SK-MEL-5 (cell line): Measurements from ENCODE around the gene CYP1A2. TPM values are rescaled to one million over a fixed set of nuclear protein-coding genes. Genes with fewer than 3 reads are reported as not detected.

ENCODE experiments used
- small RNA-seq, 2 experiments: library from RNA; depleted of rRNA; stranded (forward); fragments of <200 nt; gene quantifications; one replicate each; pipeline ENCODE3, GENCODE V24; 2014
- total RNA-seq: library from RNA; depleted of rRNA; stranded (reverse); fragments of >200 nt; shearing (Covaris generic); gene quantifications from 2 replicates; pipeline ENCODE4 v1.2.3, GENCODE V29; 2014; rRNA removed

Gene CYP1A2
- total RNA-seq, 1 experiment from 2014 or later, result not detected

Small RNA genes lying within 50 kb of the gene (small RNA-seq; reads per million reads assigned to genes)
- 0 reads per million in 2 experiments for gene MIR4513

Other genes starting within 250 kb of the CYP1A2 start
- 3.4 and 3.7 TPM in 2 replicates for gene ARID3B, start 207.6 kb upstream of the CYP1A2 start, total RNA-seq
- 44.4 and 53.2 TPM in 2 replicates for gene CLK3, start 133.0 kb upstream of the CYP1A2 start, total RNA-seq
- 6.8 and 10.2 TPM in 2 replicates for gene EDC3, start 52.8 kb upstream of the CYP1A2 start, total RNA-seq
- 2.7 and 5.7 TPM in 2 replicates for gene CYP1A1, start 23.3 kb upstream of the CYP1A2 start, total RNA-seq
- 20.7 and 21.5 TPM in 2 replicates for gene CSK, start 33.2 kb downstream of the CYP1A2 start, total RNA-seq
- gene LMAN1L, start 64.0 kb downstream of the CYP1A2 start, total RNA-seq, result not detected in 2 replicates
- not detected in 2 replicates for gene CPLX3, start 77.8 kb downstream of the CYP1A2 start, total RNA-seq
- gene ULK3, start 94.3 kb downstream of the CYP1A2 start, total RNA-seq, result 47.2 and 47.6 TPM in 2 replicates
- 14.2 and 24.4 TPM in 2 replicates for gene SCAMP2, start 124.5 kb downstream of the CYP1A2 start, total RNA-seq
- gene MPI, start 141.2 kb downstream of the CYP1A2 start, total RNA-seq, result 70.2 and 93.5 TPM in 2 replicates
- 38.4 and 41.2 TPM in 2 replicates for gene FAM219B, start 158.0 kb downstream of the CYP1A2 start, total RNA-seq
- 124 and 133 TPM in 2 replicates for gene COX5A, start 189.2 kb downstream of the CYP1A2 start, total RNA-seq
- gene RPP25, start 207.9 kb downstream of the CYP1A2 start, total RNA-seq, result 1.4 and 1.9 TPM in 2 replicates
- gene SCAMP5, start 246.7 kb downstream of the CYP1A2 start, total RNA-seq, result 3.4 and 5.4 TPM in 2 replicates